Erythroblast (primary cell): Measurements from ENCODE around the gene ZNF215.

Experiments
- GATA1 ChIP-seq: IDR thresholded peaks from 2 replicates; pipeline ENCODE4 v1.6.1; 2011; ENCODE audit warnings: low read depth, mild to moderate bottlenecking, control low read depth, low read length, moderate library complexity
- POLR2A ChIP-seq: IDR thresholded peaks from 2 replicates; pipeline ENCODE4 v1.6.1; 2011; ENCODE audit warnings: mild to moderate bottlenecking, low read length

DNA sequence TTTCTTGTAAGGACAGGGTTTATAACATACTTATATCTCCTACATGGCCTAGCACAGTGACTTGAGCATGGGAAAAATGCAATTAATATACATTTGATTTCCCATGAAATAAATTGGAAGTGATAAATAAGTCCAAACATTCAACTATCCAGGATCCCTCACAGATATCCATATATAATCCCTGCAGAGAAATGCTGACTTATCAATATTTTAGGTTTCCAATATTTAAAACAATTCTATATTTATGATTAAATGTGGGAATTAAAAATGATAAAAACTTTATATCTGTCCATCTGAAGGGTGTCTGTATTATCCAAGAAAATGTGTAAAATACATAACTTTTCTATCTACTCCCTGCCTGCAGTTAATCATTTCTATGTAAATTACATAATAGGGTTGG lies 43.5 kb upstream of the ZNF215 start:
- no peak for TF ChIP-seq GATA1
- no peak for TF ChIP-seq POLR2A
